ENCODE results near the gene ALDH3A2.

Gene ALDH3A2

GRCh38 chr17:19705201-19705600, 56.6 kb downstream of the ALDH3A2 start:
- H3K4me3 ChIP-seq (ENCODE audit: low read length): no peak overlapping the region
- H3K27me3 ChIP-seq (ENCODE audit: control insufficient read depth, insufficient read depth, low read length): no peaks in the 10 kb centered on the region
- H3K27ac ChIP-seq (ENCODE audit: low read depth, low read length): no peak overlapping the region
- H3K36me3 ChIP-seq (ENCODE audit: control insufficient read depth, insufficient read depth, low read length): no peaks in the 10 kb centered on the region
- no peaks in the 10 kb centered on the region for H3K4me1 ChIP-seq (ENCODE audit: control insufficient read depth, insufficient read depth, low read length)
- no peak overlapping the region for H3K9ac ChIP-seq (ENCODE audit: low read length)

- Histone ChIP-seq H3K36me3 (ENCODE audit: control insufficient read depth, insufficient read depth, low read length) (no peaks in the 10 kb centered on the region), H3K27me3 (ENCODE audit: control insufficient read depth, insufficient read depth, low read length) (no peaks in the 10 kb centered on the region), H3K4me3 (ENCODE audit: low read length) (no peak overlapping the region), H3K4me1 (ENCODE audit: control insufficient read depth, insufficient read depth, low read length) (no peaks in the 10 kb centered on the region), H3K9ac (ENCODE audit: low read length) (no peak overlapping the region), H3K27ac (ENCODE audit: low read depth, low read length) (no peak overlapping the region)
These were observed 57.5 kb downstream of the ALDH3A2 start for GRCh38 chr17:19705771-19706770.

- H3K36me3 ChIP-seq (ENCODE audit: control insufficient read depth, insufficient read depth, low read length): no peaks in the 10 kb centered on the region
- H3K4me3 ChIP-seq (ENCODE audit: low read length): no peak overlapping the region
- H3K4me1 ChIP-seq (ENCODE audit: control insufficient read depth, insufficient read depth, low read length): no peaks in the 10 kb centered on the region
- no peak overlapping the region for H3K27ac ChIP-seq (ENCODE audit: low read depth, low read length)
- H3K9ac ChIP-seq (ENCODE audit: low read length): no peak overlapping the region
- H3K27me3 ChIP-seq (ENCODE audit: control insufficient read depth, insufficient read depth, low read length): no peaks in the 10 kb centered on the region
These were observed 58.5 kb downstream of the ALDH3A2 start for GRCh38 chr17:19706791-19707727.

- Histone ChIP-seq H3K36me3 (ENCODE audit: control insufficient read depth, insufficient read depth, low read length) (no peaks in the 10 kb centered on the region), H3K9ac (ENCODE audit: low read length) (no peak overlapping the region), H3K27ac (ENCODE audit: low read depth, low read length) (no peak overlapping the region), H3K4me3 (ENCODE audit: low read length) (no peak overlapping the region), H3K27me3 (ENCODE audit: control insufficient read depth, insufficient read depth, low read length) (no peaks in the 10 kb centered on the region), H3K4me1 (ENCODE audit: control insufficient read depth, insufficient read depth, low read length) (no peaks in the 10 kb centered on the region)
These were observed 59.2 kb downstream of the ALDH3A2 start for GRCh38 chr17:19707728-19708221.

GRCh38 chr17:19708431-19709175, 60.1 kb downstream of the ALDH3A2 start:
- Histone ChIP-seq H3K9ac (ENCODE audit: low read length) (no peak overlapping the region), H3K27ac (ENCODE audit: low read depth, low read length) (no peak overlapping the region), H3K4me3 (ENCODE audit: low read length) (no peak overlapping the region), H3K4me1 (ENCODE audit: control insufficient read depth, insufficient read depth, low read length) (no peaks in the 10 kb centered on the region), H3K36me3 (ENCODE audit: control insufficient read depth, insufficient read depth, low read length) (no peaks in the 10 kb centered on the region), H3K27me3 (ENCODE audit: control insufficient read depth, insufficient read depth, low read length) (no peaks in the 10 kb centered on the region)

GRCh38 chr17:19709841-19710240, 61.3 kb downstream of the ALDH3A2 start:
- Histone ChIP-seq H3K27ac (ENCODE audit: low read depth, low read length) (no peak overlapping the region), H3K36me3 (ENCODE audit: control insufficient read depth, insufficient read depth, low read length) (no peaks in the 10 kb centered on the region), H3K27me3 (ENCODE audit: control insufficient read depth, insufficient read depth, low read length) (no peaks in the 10 kb centered on the region), H3K9ac (ENCODE audit: low read length) (no peak overlapping the region), H3K4me1 (ENCODE audit: control insufficient read depth, insufficient read depth, low read length) (no peaks in the 10 kb centered on the region), H3K4me3 (ENCODE audit: low read length) (no peak overlapping the region)

GRCh38 chr17:19712436-19713004, 64.0 kb downstream of the ALDH3A2 start:
- Histone ChIP-seq H3K9ac (ENCODE audit: low read length) (no peak overlapping the region), H3K4me1 (ENCODE audit: control insufficient read depth, insufficient read depth, low read length) (no peaks in the 10 kb centered on the region), H3K27me3 (ENCODE audit: control insufficient read depth, insufficient read depth, low read length) (no peaks in the 10 kb centered on the region), H3K4me3 (ENCODE audit: low read length) (no peak overlapping the region), H3K27ac (ENCODE audit: low read depth, low read length) (no peak overlapping the region), H3K36me3 (ENCODE audit: control insufficient read depth, insufficient read depth, low read length) (no peaks in the 10 kb centered on the region)

- Histone ChIP-seq H3K27ac (ENCODE audit: low read depth, low read length) (no peak overlapping the region), H3K36me3 (ENCODE audit: control insufficient read depth, insufficient read depth, low read length) (no peaks in the 10 kb centered on the region), H3K27me3 (ENCODE audit: control insufficient read depth, insufficient read depth, low read length) (no peaks in the 10 kb centered on the region), H3K4me3 (ENCODE audit: low read length) (no peak overlapping the region), H3K9ac (ENCODE audit: low read length) (no peak overlapping the region), H3K4me1 (ENCODE audit: control insufficient read depth, insufficient read depth, low read length) (no peaks in the 10 kb centered on the region)
These were observed 64.9 kb downstream of the ALDH3A2 start for GRCh38 chr17:19713462-19713861.

GRCh38 chr17:19713901-19714361, 65.4 kb downstream of the ALDH3A2 start:
- no peaks in the 10 kb centered on the region for H3K27me3 ChIP-seq (ENCODE audit: control insufficient read depth, insufficient read depth, low read length)
- no peaks in the 10 kb centered on the region for H3K4me1 ChIP-seq (ENCODE audit: control insufficient read depth, insufficient read depth, low read length)
- no peak overlapping the region for H3K4me3 ChIP-seq (ENCODE audit: low read length)
- H3K36me3 ChIP-seq (ENCODE audit: control insufficient read depth, insufficient read depth, low read length): no peaks in the 10 kb centered on the region
- no peak overlapping the region for H3K27ac ChIP-seq (ENCODE audit: low read depth, low read length)
- no peak overlapping the region for H3K9ac ChIP-seq (ENCODE audit: low read length)

GRCh38 chr17:19714542-19715411, 66.2 kb downstream of the ALDH3A2 start:
- no peak overlapping the region for H3K4me3 ChIP-seq (ENCODE audit: low read length)
- no peaks in the 10 kb centered on the region for H3K4me1 ChIP-seq (ENCODE audit: control insufficient read depth, insufficient read depth, low read length)
- no peak overlapping the region for H3K27ac ChIP-seq (ENCODE audit: low read depth, low read length)
- H3K9ac ChIP-seq (ENCODE audit: low read length): no peak overlapping the region
- no peaks in the 10 kb centered on the region for H3K27me3 ChIP-seq (ENCODE audit: control insufficient read depth, insufficient read depth, low read length)
- H3K36me3 ChIP-seq (ENCODE audit: control insufficient read depth, insufficient read depth, low read length): no peaks in the 10 kb centered on the region
